K562 (cell line): ENCODE results near the gene PRRC2A. TPM values are rescaled to one million over a fixed set of nuclear protein-coding genes. Genes with fewer than 3 reads are reported as not detected.

Experiments
- ARID3B ChIP-seq: fragments of 250-450 bp; sonication (Bioruptor Pico); IDR thresholded peaks from 2 replicates; pipeline ENCODE4 v1.4.0; 2020; ENCODE audit warnings: borderline replicate concordance
- DEAF1 ChIP-seq: fragments of 450-650 bp; formaldehyde crosslinking; IDR thresholded peaks from 2 replicates; pipeline ENCODE4 v1.4.0; 2020; ENCODE audit warnings: mild to moderate bottlenecking, moderate library complexity
- DLX4 ChIP-seq: fragments of 250-450 bp; sonication (Bioruptor Pico); IDR thresholded peaks from 2 replicates; pipeline ENCODE4 v1.6.1; 2021; ENCODE audit warnings: mild to moderate bottlenecking
- ESRRA ChIP-seq: fragments of 450-650 bp; IDR thresholded peaks from 2 replicates; pipeline ENCODE4 v1.6.1; 2014; ENCODE audit warnings: low read depth, mild to moderate bottlenecking, moderate library complexity, borderline replicate concordance
- GTF2F1 ChIP-seq: IDR thresholded peaks from 2 replicates; pipeline ENCODE4 v1.6.1; 2011; ENCODE audit warnings: low read depth, low read length, improper control_type of control experiment
- HMBOX1 ChIP-seq: sonication (generic); IDR thresholded peaks from 2 replicates; pipeline ENCODE4 v1.6.1; 2016
- PCBP2 ChIP-seq: fragments of 200-400 bp; formaldehyde crosslinking; IDR thresholded peaks from 2 replicates; pipeline ENCODE4 v1.6.1; 2018; ENCODE audit warnings: low read length, low read depth, mild to moderate bottlenecking, moderate library complexity; ENCODE audit not compliant: poor library complexity, severe bottlenecking
- POLR2AphosphoS5 ChIP-seq: IDR thresholded peaks from 2 replicates; pipeline ENCODE4 v1.6.1; 2011; ENCODE audit warnings: mild to moderate bottlenecking, low read depth, low read length, moderate library complexity; ENCODE audit not compliant: control insufficient read depth, insufficient read depth
- SAFB ChIP-seq: fragments of 200-400 bp; formaldehyde crosslinking; IDR thresholded peaks from 2 replicates; pipeline ENCODE4 v1.6.1; 2017; ENCODE audit warnings: low read depth, low read length, borderline replicate concordance
- SIX5 ChIP-seq, 2 experiments: IDR thresholded peaks; 2 replicates each; pipeline ENCODE4 v1.6.1; 2011; ENCODE audit warnings: low read length in 2 of 2, borderline replicate concordance in 1 of 2, low read depth in 1 of 2, mild to moderate bottlenecking in 1 of 2, moderate library complexity in 1 of 2; ENCODE audit not compliant: insufficient read depth in 1 of 2
- UBTF ChIP-seq, 2 experiments: IDR thresholded peaks; 2 replicates each; pipeline ENCODE4 v1.6.1; 2012; ENCODE audit warnings: improper control_type of control experiment in 2 of 2, low read depth in 2 of 2, low read length in 2 of 2, borderline replicate concordance in 1 of 2
- ZMIZ1 ChIP-seq, 2 experiments: fragments of 150-350 bp in 1 of 2; IDR thresholded peaks; 2 replicates each; pipeline ENCODE4 v1.6.1; 2012 to 2016; ENCODE audit warnings: low read depth in 2 of 2, low read length in 2 of 2, mild to moderate bottlenecking in 1 of 2, moderate library complexity in 1 of 2
- ZNF347 ChIP-seq: fragments of 450-650 bp; formaldehyde crosslinking; IDR thresholded peaks from 2 replicates; pipeline ENCODE4 v1.4.0; 2020; ENCODE audit warnings: low read depth, mild to moderate bottlenecking, moderate library complexity
- ZNF707 ChIP-seq: fragments of 250-450 bp; sonication (Bioruptor Pico); conservative IDR thresholded peaks from 2 replicates; pipeline ENCODE4 v1.8.0; 2022; ENCODE audit warnings: inconsistent platforms, mild to moderate bottlenecking, moderate library complexity
- polyA plus RNA-seq, 8 experiments: library from polyadenylated mRNA; depleted of rRNA in 4 of 8; stranded (reverse) in 5 of 8; unstranded in 3 of 8; fragments of >200 nt; fragmentation: Nextera tagmentation in 2 of 8; fragmentation: Illumina TruSeq in 1 of 8; extraction: Ambion mirVana in 2 of 8; extraction: Trizol in 1 of 8; gene quantifications; 2 replicates each; pipeline versions ENCODE4 v1.2.1 to v1.2.3, GENCODE V29; 2011 to 2014; ENCODE audit warnings: inconsistent platforms in 1 of 8, missing spikeins in 1 of 8
- total RNA-seq, 7 experiments: library from RNA; depleted of rRNA in 6 of 7; stranded (reverse); fragments of >200 nt in 6 of 7; fragmentation: Illumina TruSeq in 2 of 7; extraction: Trizol in 2 of 7; gene quantifications; 2 replicates each; pipeline versions ENCODE4 v1.2.1 to v1.2.3, GENCODE V29; 2011 to 2021; ENCODE audit warnings: low replicate concordance in 1 of 7

The PRRC2A gene
- total and polyA plus RNA-seq, 9 of the 15 experiments (the other 6 are each of a cell fraction or from before 2014, with no cell fraction given) = 1.0 to 332 (median 63.0) TPM

GRCh38 chr6:31664790-31665500 is 44.4 kb downstream of the PRRC2A start, which contains the start of gene GPANK1 (continued):
- TF ChIP-seq ZMIZ1 (IDR thresholded peaks at IDR 0.05; ENCODE audit: low read depth in 2 of 2, low read length in 2 of 2) = peak in 1 of 2 experiments; percentile 30; a peak in 2 of 4 replicates
- no peak for TF ChIP-seq DEAF1 (CRISPR knock-in tag)
- TF ChIP-seq ESRRA = peak; percentile 97; the same call in 1 of the 2 replicates
- TF ChIP-seq POLR2AphosphoS5 = peak; percentile 55
- TF ChIP-seq SAFB = no peak
- peak; percentile 38; the same call in 1 of the 2 replicates for TF ChIP-seq ZNF707 (CRISPR knock-in tag)
- no peak for TF ChIP-seq ZNF347 (CRISPR knock-in tag)
- no peak for TF ChIP-seq ARID3B (CRISPR knock-in tag)
- peak in 1 of 2 experiments; percentile 3; a peak in 1 of 4 replicates for TF ChIP-seq SIX5 (IDR thresholded peaks at IDR 0.05; ENCODE audit: borderline replicate concordance in 1 of 2, insufficient read depth in 1 of 2, low read depth in 1 of 2, low read length in 2 of 2)
- TF ChIP-seq PCBP2 = no peak
- peak; percentile 63; the same call in 1 of the 2 replicates for TF ChIP-seq GTF2F1
- TF ChIP-seq DLX4 (CRISPR knock-in tag) = no peak
- no peak for TF ChIP-seq UBTF (IDR thresholded peaks at IDR 0.05; ENCODE audit: borderline replicate concordance in 1 of 2, low read depth in 2 of 2, low read length in 2 of 2)
- no peak for TF ChIP-seq HMBOX1
